GM10266 (cell line): Measurements from ENCODE around the gene SLC2A4RG.

Experiments used
- DNase-seq: peaks from one replicate; pipeline ENCODE4 v3.0.0; 2012; ENCODE audit errors: extremely low spot score
- TF ChIP-seq, protein P1 (sequence below): IDR thresholded peaks from 2 replicates; pipeline ENCODE4 v1.5.1; 2012; ENCODE audit warnings: mild to moderate bottlenecking, low read depth; ENCODE audit not compliant: control insufficient read depth, insufficient read depth; ENCODE audit errors: missing control alignments

Gene SLC2A4RG

DNA sequence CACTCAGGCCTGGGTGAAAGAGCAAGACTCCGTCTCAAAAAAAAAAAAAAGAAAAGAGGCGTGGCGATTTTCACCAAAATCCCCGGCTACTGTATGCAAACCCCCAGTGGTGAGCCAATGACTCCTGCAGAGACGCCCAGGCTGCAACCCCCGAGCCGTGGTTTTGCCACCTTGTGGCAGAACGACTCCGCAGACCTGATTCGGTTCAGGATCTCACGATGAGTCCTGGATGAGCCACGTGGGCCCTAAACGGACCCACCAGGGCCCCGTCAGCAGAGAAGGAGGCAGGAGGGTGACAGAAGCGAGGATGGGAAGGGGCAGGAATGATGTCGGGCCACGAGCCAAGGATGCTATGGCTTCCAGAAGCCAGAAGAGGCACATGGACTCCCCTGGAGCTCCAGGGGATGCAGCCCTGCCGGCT is 42.5 kb downstream of the SLC2A4RG start:
- TF ChIP-seq, protein P1, sequence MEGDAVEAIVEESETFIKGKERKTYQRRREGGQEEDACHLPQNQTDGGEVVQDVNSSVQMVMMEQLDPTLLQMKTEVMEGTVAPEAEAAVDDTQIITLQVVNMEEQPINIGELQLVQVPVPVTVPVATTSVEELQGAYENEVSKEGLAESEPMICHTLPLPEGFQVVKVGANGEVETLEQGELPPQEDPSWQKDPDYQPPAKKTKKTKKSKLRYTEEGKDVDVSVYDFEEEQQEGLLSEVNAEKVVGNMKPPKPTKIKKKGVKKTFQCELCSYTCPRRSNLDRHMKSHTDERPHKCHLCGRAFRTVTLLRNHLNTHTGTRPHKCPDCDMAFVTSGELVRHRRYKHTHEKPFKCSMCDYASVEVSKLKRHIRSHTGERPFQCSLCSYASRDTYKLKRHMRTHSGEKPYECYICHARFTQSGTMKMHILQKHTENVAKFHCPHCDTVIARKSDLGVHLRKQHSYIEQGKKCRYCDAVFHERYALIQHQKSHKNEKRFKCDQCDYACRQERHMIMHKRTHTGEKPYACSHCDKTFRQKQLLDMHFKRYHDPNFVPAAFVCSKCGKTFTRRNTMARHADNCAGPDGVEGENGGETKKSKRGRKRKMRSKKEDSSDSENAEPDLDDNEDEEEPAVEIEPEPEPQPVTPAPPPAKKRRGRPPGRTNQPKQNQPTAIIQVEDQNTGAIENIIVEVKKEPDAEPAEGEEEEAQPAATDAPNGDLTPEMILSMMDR: no peak
- DNase-seq: no peak

- TF ChIP-seq, protein P1: no peak
- DNase-seq: no peak
Measured at GRCh38 chr20:63782521-63782971, 43.0 kb downstream of the SLC2A4RG start.

DNA sequence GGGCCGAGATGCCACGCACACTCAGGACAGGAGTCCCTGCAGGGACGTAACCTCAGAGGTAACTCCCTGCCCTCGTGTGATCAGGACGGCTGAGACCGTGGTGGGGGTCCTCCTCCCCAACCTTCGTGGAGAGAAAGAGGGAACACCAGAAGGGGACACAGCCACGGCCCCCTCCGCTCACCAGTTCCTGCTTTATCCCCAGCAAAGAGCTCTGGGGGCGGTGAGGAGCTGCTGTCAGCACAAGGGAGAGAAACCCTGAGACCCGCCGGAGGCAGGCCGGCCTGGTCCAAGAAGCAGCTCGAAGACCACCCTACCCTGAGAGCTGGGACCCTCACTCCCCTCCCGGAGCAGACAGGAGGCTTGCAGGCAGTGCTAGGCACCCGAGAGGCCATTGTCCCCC is 44.4 kb downstream of the SLC2A4RG start:
- no peak for DNase-seq
- TF ChIP-seq, protein P1: no peak

- TF ChIP-seq, protein P1: peak; percentile 2
- DNase-seq: no peak
Measured at GRCh38 chr20:63785691-63786131, 46.1 kb downstream of the SLC2A4RG start.

DNA sequence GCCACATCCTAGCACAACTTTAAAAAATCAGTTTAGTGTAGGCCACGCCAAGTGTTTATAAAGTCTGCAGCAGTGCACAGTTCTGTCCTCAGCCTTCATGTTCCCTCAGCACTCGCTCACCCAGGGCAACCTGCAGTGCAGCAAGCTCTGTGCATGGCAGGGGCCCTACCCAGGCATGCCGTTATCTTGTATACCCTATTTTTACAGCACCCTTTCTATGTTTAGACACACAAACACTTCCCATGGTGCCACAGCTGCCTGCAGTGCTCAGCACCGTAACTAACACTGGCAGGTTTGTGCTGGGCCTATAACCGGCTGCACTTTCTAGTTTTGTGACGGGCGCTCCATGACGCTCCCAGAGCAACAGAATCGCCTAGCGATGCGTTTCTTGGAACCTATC is 47.7 kb downstream of the SLC2A4RG start:
- TF ChIP-seq, protein P1: no peak
- no peak for DNase-seq

DNA sequence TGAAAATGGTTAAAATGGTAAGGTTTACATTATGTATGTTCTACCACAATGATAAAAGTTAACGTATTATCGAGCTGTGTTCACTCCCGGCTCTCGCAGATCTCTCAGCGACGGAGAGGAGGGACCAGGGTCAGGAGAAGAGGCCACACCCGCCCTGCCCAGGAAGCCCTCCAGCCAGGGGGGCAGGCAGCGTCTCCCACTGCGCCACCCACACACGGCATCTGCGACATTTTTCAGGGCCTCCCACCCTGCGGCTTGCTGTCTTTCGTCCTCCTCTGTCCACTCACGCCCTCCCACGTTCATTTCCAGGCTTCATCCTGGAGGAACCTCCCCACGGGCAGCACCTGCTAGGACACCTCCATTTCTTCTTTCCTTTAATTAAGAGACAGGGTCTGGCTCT is 48.2 kb downstream of the SLC2A4RG start:
- TF ChIP-seq, protein P1: no peak

GRCh38 chr20:63789836-63790571 is 50.4 kb downstream of the SLC2A4RG start:
- TF ChIP-seq, protein P1: no peak
- DNase-seq: no peak

More for the DNA sequence above, 48.2 kb downstream of the SLC2A4RG start:
- DNase-seq: no peak
